ENCODE results near the gene RNASEH2A. TPM values are rescaled to one million over a fixed set of nuclear protein-coding genes. Genes with fewer than 3 reads are reported as not detected.
"Not testable (repeated sequence)": the region's sequence is repeated elsewhere in the genome, so short reads cannot be mapped to it uniquely, and the experiment has no call there.

The RNASEH2A gene
- total RNA-seq, 3 donors from 2014 or later = 5.5 to 12.4 (median 6.5) TPM

GRCh38 chr19:12804051-12804450, 2.3 kb upstream of the RNASEH2A start:
- no peak for TF ChIP-seq CTCF (IDR thresholded peaks at IDR 0.05)
- no peak overlapping the region for H3K4me3 ChIP-seq
- no peaks in the 10 kb centered on the region for H3K36me3 ChIP-seq (ENCODE audit: low read depth)
- DNase-seq (peak in 1 of 3 donors; percentile 60), ATAC-seq (no peak)
- intact Hi-C loops (cut with DNase I, micrococcal nuclease) = no loop called here
- no peaks in the 10 kb centered on the region for H3K9me3 ChIP-seq
- H3K4me1 ChIP-seq (ENCODE audit: low read depth) = peaks cover 16% of the 10 kb centered on the region

DNA sequence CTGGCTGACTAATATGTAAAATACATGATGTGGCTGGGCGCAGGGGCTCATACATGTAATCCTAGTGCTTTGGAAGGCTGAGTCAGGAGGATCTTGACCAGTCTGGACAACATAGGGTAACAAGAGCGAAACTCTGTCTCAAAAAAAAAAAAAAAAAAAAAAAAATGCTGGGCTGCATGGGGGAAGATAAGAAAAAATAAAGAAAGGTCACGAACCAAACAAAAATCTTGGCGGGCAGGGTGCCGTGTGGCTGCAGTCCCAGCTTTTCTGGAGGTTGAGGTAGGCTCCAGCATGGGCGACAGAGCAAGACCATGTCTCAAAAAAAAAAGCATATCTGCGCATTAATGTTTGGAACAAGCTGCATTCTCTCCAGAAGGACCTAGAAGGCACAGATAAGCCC, 8.7 kb downstream of the RNASEH2A start:
- no peak for TF ChIP-seq CTCF (IDR thresholded peaks at IDR 0.05)
- no peaks in the 10 kb centered on the region for H3K36me3 ChIP-seq (ENCODE audit: low read depth)
- no peak for DNase-seq
- intact Hi-C loops (cut with DNase I, micrococcal nuclease) = no loop called here
- H3K4me3 ChIP-seq = no peak overlapping the region
- H3K4me1 ChIP-seq (ENCODE audit: low read depth) = no peaks in the 10 kb centered on the region
- H3K9me3 ChIP-seq = no peaks in the 10 kb centered on the region
- ATAC-seq = no peak

GRCh38 chr19:12817188-12817587, 10.8 kb downstream of the RNASEH2A start:
- H3K9me3 ChIP-seq; intact Hi-C loops (cut with DNase I, micrococcal nuclease); H3K4me1 ChIP-seq (ENCODE audit: low read depth); H3K4me3 ChIP-seq; DNase-seq; ATAC-seq; H3K36me3 ChIP-seq (ENCODE audit: low read depth): not testable (repeated sequence)

GRCh38 chr19:12817810-12818209, 11.4 kb downstream of the RNASEH2A start:
- DNase-seq; ATAC-seq; H3K4me3 ChIP-seq; H3K9me3 ChIP-seq; H3K4me1 ChIP-seq (ENCODE audit: low read depth); intact Hi-C loops (cut with DNase I, micrococcal nuclease); H3K36me3 ChIP-seq (ENCODE audit: low read depth): not testable (repeated sequence)

GRCh38 chr19:12821761-12822160, 15.4 kb downstream of the RNASEH2A start:
- DNase-seq (no peak), ATAC-seq (no peak)
- intact Hi-C loops (cut with DNase I, micrococcal nuclease) = no loop called here
- no peak for TF ChIP-seq CTCF (IDR thresholded peaks at IDR 0.05)
- Histone ChIP-seq H3K36me3 (ENCODE audit: low read depth) (no peaks in the 10 kb centered on the region), H3K4me1 (ENCODE audit: low read depth) (no peaks in the 10 kb centered on the region), H3K4me3 (no peak overlapping the region), H3K9me3 (no peaks in the 10 kb centered on the region)

DNA sequence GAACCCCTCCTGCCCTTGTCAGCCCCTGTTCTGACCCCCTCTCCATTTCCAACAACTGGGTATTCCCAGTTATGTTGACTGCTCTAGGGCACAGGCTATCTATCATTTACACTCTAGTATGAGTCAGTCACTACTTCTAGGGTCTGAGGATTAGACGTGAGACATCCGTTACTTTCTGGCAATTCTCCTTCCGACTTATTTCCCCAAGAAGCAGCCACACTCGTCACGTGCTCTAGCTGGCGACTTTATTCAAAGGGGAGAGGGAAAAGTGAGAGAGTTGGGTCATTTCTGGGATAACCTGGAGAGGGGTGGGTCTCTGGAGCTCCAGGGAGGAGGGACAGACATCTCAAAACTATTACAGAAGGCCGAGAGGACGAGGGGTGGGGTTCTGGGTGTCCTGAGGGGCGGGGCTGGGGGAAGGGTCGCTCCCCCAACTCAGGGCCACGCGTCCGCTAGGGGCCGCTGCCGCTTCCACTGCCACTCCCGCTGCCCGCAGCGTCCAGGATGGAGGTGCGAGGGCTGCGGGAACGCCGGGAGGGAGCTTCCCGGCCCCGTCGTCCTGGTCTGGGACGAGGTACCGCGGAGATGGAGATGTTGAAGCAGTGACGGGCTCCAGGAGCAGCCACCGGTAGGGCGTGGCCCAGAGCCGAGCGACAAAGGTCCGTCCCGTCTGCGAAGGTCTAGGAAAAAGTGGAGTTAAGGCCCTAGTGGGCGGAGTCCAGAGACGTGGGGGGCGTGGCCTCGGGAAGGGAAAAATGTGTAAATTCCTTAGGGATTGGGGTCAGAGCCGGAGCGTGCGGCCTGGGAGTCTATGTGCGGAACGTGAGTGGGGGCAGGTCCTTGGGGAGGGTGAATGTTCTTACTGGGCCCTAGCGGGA, 19.1 kb downstream of the RNASEH2A start:
- peak; percentile 16 for TF ChIP-seq CTCF (IDR thresholded peaks at IDR 0.05)
- Histone ChIP-seq H3K4me1 (ENCODE audit: low read depth) (peaks cover 3% of the 10 kb centered on the region), H3K4me3 (no peak overlapping the region), H3K36me3 (ENCODE audit: low read depth) (no peaks in the 10 kb centered on the region), H3K9me3 (no peaks in the 10 kb centered on the region)
- ATAC-seq (peak; percentile 61), DNase-seq (peak in 1 of 3 donors; percentile 48)
- intact Hi-C loops (cut with DNase I, micrococcal nuclease) = no loop called here

All from mucosa of descending colon (tissue), 3 donors.